NCI-H146 treated with DMSO at 0.1 percent for 48 hours (cell line): ENCODE data around the gene DSTYK.
"Not testable (repeated sequence)": the region's sequence is repeated elsewhere in the genome, so short reads cannot be mapped to it uniquely, and the experiment has no call there.

Experiments used
- DNase-seq: peaks from one replicate; lab custom pipeline; 2025; ENCODE audit not compliant: unreplicated experiment; lab: John Stamatoyannopoulos, UW

DSTYK gene

DNA sequence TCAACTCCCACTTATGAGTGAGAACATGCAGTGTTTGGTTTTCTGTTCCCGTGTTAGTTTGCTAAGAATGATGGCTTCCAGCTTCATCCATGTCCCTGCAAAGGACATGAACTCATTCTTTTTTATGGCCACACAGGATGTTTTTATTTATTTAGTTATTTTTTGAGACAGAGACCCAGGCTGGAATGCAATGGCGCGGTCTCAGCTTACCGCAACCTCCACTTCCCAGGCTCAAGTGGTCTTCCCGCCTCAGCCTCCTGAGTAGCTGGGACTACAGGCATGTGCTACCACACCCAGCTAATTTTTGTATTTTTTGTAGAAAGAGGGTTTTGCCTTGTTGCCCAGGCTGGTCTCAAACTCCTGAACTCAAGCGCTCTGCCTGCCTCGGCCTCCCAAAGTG lies 31.2 kb downstream of the DSTYK start:
- DNase-seq: not testable (repeated sequence)

DNA sequence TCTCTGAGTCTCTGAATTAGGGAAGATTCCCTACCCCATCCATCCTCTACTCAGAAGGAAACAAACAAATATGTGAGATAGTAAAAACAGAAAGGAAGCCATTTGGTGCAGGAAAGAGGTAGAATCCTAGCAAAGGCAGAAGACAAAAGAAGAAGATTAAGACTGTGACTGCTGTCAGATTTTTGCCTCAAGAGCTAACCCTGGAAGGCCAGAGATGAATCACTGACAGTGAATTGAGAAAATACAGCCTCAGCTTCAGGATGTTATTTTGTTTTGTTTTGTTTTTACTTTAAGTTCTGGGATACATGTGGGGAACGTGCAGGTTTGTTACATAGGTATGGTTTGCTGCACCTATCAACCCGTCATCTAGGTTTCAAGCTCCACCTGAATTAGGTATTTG lies 31.7 kb downstream of the DSTYK start:
- DNase-seq: no peak

DNA sequence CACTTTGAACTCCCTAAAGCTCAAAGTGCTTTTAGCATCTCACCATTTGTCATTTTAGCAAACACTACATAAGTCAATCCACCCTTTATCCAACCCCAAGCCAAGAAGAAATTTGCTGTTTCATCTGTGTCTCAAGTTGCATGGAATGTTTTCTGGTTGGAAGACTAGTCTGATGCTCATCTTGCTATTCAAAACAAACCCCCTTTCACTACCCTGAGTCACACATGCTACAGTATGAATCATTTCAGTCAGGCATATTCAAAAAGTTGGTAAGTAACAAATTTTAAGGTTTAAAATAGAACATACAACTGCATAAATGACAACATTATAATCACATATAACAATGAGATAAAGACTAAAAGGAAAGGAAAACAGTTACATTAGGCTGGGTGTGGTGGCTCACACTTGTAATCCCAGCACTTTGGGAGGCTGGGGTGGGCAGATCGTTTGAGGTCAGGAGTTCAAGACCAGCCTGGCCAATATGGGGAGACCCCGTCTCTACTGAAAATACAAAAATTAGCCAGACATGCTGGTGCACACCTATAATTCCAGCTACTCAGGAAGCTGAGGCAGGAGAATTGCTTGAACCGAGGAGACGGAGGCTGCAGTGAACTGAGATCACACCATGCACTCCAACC lies 38.7 kb downstream of the DSTYK start:
- no peak for DNase-seq

DNA sequence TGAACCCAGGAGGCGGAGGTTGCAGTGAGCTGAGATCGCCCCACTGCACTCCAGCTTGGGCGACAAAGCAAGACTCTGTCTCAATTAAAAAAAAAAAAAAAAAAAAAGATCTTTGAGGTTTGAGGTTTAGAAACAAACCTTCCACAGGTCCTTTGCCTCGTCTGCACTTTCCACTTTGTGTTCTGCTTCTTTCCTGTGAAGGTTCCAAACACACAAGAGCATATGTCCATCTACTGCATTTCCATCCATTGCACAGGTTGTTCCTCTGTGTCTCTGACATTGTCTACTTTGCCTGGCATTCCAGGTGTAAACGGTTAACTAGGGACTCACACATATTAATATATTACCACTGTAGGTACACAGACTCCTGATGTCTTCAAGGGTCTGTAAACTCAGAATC lies 40.1 kb downstream of the DSTYK start:
- no peak for DNase-seq

DNA sequence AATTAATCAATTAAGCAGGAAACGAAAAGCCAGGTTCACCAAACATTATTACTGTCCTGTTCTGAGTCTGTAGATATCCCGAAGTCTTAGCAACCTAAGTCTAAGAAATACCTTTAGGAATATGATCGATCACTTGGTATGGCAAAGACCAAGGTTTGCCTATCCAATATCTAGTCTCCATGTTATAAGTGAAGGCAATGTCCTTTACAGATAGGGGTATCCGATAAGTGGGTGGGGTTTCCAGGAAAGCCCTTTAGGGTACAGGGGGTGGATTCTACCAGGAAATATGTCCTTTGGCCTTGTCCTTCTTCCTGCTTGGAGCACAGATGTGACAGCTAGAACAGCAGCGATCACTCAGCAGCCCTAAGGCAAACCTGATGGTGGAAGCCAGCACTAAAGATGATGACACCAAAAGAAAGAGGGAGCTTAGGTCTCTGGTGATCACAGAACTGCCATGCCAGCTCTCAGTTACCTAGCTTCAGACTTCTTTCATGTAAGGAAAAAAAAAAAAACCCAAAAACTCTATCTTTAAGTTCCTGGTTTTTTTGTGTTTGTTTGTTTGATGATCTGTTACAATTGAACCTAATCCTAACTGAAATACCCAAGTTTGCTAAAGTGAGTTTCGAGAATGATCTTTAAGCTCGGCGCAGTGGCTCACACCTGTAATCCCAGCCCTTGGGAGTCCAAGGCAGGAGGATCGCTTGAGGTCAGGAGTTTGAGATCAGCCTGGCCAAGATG lies 40.8 kb downstream of the DSTYK start:
- DNase-seq: no peak

DNA sequence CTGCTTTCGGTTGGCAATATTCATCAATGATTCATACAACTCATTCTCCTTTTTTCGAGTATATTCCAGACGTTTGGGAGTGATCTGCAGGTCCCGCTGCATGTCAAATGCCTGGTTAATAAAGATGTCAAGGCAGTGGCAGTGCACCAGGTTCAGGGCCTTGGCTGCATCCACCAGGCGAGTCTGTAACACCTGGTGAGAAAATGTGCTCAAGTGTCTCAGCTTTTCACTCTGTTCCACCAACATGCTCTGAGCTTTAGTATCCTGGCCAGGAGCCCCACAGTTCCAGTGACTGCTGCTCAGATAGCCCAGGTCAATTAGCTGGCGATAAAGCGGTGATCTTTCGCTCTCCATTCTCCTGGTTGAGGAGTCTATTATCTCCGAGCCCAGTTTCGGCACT lies 42.3 kb downstream of the DSTYK start:
- DNase-seq: no peak

DNA sequence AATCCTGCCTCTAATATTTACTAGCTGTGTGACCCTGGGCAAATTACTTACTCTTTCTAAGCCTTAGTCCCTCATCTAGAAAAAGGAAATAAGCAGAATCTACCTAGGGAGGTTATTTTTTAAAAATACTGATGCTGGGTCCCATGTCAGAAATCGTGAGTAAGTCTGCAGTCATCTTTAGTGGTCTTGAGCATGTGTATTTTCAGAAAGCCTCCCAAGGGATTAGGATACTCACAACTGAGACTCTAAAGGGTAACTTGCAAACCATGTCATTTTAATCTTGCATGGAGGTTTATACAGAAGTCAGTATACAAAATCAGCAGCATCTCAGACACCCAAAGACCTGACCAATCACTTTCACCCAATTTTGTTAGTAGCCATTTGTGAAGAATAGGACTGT lies 43.2 kb downstream of the DSTYK start:
- DNase-seq: no peak

DNA sequence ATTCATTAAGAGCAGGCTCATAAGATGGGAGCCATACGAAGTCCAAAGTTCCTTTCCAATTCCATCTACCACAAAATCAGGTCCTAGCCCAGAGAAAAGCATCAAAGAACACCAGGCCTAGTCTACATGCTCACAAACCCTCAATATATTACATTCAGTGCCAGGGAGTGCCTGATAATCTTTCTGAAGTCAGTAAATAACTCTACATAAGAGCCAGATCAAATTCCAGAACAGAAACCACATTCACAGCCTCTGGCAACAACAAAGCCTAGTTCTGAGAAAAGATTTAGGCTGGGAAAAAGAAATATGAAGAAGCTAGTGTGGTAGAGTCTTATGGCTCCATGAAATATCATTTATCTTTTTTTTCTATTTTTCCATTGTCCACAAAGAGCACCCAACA lies 49.2 kb downstream of the DSTYK start:
- DNase-seq: no peak

DNA sequence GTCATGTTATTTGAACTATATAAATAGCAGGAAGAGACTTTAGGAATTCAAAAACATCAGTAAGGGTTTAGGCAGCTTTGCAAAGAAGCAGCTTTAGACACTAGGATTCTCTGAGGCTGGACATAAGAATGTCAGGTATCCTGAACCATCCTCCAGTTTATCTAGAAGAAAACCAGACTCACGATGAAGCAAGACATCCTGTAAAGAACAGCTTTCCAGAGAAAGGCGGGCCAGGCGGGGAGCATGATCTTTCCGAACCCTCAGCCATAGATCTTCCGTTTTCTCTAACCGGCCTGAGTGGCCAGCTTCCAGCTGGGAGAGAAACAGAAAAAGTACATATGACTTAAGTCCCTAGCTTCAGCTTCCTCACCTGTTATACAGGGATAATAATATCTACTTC lies 50.4 kb downstream of the DSTYK start:
- no peak for DNase-seq

DNA sequence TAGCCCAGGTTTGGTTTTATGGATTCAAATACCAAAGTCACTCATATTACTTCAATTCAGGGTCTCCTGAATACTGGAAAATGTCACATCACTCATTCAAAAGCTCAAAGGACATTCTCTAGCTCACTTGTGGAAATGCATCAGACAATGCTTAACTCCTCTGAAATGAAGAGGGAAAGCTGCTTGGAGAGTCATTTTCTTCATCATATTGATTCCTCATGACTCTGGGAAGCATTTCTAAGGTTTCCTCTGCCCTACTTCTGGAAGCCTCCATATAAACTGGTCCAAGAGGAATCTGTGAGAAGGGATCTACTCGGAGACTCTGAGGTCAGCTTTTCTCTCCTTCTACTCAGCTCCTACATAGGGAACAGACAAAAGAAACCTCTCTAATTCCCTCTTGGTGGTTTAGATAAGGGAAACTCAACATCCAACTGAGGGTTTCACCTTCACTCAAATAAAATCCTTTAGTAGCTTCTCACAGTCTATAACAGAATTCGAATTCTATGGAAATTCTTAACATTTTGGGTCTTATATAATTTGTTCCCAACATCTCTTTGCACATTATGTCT lies 53.4 kb downstream of the DSTYK start:
- no peak for DNase-seq

DNA sequence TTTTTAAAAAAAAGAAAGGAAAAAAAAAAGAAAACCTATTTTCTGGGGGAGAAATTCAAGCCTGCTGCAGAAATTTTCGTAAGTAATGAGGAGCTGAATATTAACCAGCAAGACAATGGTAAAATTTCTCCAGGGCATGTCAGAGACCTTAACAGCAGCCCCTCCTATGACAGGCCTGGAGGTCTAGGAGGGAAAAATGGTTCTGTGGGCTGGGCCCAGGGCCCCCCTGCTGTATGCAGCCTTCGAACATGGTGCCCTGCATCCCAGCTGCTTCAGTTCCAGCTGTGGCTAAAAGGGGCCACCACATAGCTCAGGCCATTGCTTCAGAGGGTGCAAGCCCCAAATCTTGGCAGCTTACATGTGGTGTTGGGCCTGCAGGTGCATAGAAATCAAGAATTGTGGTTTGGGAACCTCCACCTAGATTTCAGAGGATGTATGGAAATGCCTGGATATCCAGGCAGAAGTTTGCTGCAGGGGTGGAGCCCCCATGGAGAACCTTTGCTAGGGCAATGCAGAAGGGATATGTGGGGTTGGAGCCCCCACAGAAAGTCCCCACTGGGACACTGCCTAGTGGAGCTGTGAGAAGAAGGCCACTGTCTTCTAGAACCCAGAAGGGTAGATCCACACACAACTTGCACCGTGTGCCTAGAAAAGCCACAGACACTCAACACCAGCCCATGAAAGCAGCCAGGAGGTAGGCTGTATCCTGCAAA lies 55.7 kb downstream of the DSTYK start:
- DNase-seq: not testable (repeated sequence)

DNA sequence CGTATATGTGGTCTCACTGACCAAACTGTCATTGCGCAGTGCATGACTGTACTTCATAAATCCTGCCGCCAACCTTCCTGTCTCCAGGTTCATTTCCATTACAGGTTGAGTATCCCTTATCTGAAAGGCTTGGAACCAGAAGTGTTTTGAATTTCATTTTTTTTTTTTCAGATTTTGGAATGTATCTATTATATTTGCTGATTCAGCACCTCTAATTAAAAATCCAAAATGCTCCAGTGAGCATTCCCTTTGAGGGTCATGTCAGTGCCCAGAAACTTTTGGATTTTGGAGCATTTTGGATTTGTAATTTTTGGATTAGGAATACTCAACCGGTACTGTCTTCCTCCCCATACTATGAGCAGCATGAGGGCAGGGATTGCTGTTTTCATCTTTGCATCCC lies 59.0 kb downstream of the DSTYK start:
- no peak for DNase-seq

DNA sequence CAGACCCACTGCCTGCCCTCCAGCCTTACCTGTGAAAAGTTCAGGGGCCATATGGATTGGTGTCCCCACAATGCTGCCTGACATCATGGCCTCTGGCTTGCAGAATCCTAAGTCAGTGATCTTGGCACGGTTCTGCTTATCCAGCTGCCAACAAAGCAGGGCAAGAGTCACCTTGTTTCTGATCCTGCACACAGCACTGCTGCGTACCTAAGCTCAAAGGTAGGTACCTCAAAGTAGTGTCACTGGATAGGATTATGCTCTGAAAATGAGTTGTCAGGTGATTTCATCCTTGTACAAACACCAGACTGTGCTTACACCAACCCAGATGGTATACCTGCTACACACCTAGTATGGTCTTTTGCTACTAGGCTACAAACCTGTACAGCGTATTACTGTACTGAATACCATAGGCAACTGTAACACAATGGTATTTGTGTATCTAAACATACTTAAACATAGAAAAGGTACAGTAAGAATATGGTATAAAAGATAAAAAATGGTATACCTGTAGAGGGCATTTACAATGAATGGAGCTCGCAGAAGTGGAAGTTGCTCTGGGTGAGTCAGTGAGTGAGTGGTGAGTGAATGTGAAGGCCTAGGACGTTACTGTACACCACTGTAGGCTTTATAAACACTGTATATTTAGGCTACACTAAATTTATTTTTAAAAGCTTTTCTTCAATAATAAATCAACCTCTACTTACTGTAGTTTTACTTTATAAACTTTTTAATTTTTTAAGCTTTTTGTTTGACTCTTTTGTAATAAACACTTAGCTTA lies 60.7 kb downstream of the DSTYK start:
- no peak for DNase-seq

DNA sequence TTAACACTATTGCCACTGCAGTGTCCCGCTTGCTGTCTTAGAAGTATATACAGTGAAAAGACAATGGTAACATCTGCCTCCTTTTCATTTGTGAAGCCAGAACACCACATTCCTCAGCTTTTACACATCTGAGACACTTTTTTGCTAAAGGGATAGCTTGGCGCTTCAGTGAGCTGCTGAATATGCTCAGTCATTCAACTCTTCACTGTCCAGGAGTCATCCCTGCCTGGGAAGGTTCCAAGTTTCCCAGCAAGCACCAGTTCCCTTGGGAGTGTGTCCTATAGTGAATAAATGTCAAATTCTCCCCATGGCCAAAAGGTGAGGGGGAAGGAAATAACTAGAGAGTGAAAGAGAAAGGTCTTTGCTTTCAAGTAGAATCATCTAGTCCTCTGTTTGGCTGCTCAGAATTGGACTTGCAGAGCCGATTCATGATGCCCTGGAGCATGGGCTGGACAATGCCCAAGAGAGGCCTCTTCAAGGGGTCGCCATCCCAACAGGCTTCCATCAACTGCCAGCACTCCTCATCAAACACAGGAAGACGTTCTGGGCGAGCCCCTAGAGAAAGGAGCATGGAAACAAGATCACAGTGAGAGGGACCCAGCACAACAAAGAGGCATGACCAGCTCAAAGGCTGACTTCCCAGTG lies 64.2 kb downstream of the DSTYK start:
- no peak for DNase-seq

DNA sequence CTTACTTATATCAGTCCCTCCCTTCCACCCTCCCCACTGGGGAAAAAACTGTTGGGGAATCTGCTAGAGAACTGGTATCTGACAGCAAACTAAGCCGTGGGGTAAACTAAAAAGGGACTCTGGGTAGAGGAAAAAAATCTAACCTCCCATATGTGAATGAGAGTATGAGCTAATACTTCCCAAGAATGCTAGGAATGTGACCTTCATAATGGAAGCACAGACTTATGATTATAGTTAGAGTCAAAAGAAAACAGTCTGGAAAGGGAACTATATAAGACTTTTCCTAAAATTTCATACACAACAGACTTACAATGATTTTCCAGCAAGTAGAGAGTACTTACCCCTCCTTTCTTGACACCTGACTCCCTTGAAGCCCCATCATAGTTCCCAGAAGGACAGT lies 66.8 kb downstream of the DSTYK start:
- no peak for DNase-seq

DNA sequence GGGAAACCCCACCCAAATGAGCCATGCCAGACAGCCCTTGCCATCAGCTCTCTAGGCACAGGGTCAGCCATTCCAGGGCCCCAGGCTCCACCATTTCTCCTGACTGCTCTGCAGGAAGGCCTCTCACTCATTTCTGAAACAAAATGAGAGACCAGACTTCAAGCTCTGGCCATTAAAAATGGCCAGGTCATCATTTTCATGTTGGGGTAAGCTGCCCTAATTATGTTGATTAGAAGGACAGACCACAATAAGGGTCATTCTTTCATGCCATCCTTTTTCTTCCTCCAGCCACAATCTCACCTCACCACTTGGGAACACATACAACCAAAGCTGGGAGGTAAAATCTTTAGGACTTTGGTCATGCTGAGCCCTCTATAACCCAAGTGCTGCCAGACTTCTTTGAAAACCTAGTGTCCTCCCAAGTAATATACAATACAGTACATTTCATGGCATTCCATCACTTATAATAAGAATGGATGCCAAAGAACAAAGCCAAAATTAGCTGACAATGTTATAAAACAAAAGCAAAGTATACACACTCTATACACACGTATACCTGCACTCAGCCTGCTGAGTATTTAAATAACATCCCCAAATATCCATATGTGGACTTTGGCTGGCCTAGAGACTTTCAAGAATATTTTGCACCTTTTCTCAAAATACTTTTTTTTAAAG lies 67.3 kb downstream of the DSTYK start:
- no peak for DNase-seq

DNA sequence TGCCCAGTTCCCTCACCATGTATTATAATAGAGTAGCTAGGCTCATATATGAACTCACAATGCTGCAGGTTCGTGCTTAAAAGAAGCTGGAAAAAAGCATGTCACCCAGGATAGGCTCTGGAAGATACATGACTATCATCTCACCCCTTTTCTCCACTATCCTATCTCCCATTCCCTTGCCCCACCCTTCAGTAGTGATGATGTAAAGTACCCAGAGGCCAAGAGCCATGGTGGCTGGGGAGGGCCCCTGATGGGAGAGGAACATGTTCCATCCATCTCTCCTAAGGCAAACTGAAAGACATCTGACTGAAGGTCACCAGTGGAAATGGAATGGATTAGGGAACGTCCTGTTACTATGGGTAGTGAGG lies 69.4 kb downstream of the DSTYK start:
- no peak for DNase-seq

DNA sequence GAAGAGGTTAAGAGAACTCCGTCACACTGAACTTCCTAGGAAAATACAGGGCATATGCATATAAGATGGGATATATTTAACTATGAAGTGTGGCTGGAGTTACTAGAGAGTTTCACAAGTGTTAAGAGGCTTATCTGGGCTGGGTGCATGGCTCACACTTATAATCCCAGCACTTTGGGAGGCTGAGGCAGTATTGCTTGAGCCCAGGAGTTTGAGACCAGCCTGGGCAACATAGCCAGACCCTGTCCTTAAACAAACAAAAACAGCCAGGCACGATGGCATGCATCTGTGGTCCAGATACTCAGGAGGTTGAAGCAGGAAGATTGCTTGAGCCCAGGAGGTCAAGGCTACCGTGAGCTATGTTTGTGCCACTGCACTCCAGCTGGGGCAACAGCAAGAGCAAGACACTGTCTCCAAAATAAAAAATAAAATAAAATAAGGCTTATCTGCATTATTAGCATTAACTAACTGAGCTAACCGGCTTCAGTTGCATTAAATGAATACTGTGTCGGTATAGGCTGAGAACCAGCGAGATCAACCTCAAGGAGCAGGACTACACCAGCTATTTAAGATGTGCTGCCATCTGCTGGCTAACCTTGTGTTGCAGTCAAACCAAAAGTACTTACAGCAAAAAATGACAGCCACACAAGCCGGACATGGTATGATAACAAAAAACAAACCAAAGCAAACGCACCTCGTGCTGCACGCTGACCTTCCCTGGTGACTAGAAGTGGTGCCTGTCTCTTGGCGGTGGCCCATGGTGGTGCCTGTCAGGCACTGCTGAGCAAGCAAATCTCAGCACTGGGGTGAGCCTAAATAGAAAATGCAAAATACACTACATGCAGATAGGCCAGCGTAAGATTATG lies 70.0 kb downstream of the DSTYK start:
- peak; percentile 19 for DNase-seq

DNA sequence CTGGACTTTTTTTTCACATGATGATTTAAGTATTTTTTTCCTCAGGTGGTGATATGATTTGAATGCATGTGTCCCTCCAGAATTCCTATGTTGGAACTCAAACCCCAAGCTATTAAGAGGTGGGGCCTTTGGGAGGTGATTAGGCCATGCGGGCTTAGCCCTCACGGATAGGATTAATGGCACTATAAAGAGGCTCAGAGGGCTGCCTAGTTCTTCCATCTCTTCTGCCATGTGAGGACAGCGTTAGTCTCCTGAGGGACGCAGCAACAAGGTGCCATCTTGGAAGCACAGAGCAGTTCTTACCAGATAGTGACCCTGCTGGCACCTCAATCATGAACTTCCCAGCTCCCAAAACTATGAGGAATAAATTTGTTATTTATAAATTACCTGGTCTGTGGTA lies 71.4 kb downstream of the DSTYK start:
- DNase-seq: no peak
